A673 (cell line): ENCODE data around the gene SIM2. TPM values are rescaled to one million over a fixed set of nuclear protein-coding genes. Genes with fewer than 3 reads are reported as not detected.
A peak's percentile ranks its signal among the peaks of the same experiment; 100 is the strongest.

ENCODE experiments used
- BruUV-seq: library from RNA; stranded (reverse); fragments of 400-500 nt; replicated peaks from 2 replicates; lab custom pipeline; 2021; lab: Mats Ljungman, UMichigan
- CTCF ChIA-PET: fragments of 300-600 bp; sonication (Branson Sonifier 250); formaldehyde crosslinking; loops from one replicate; lab custom pipeline; 2022; ENCODE audit warnings: antibody characterized with exemption; lab: Charles Lee
- POLR2A ChIA-PET: fragments of 300-600 bp; sonication (Branson Sonifier 250); formaldehyde crosslinking; loops from one replicate; lab custom pipeline; 2022; ENCODE audit warnings: antibody characterized with exemption; ENCODE audit not compliant: low non-redundant PET; lab: Charles Lee
- DNase-seq: peaks from one replicate; pipeline ENCODE4 v3.0.0-alpha.2; 2015; ENCODE audit warnings: low spot score
- H3K27ac ChIP-seq: fragments of 200-600 bp; sonication (generic); 2 replicates; pipeline ENCODE4 v1.5.1; 2016; ENCODE audit warnings: mixed run types, low read depth, mild to moderate bottlenecking, mixed read lengths, antibody characterized with exemption, low read length; ENCODE audit not compliant: poor library complexity, severe bottlenecking
- H3K27me3 ChIP-seq: fragments of 200-600 bp; sonication (generic); replicated peaks from 2 replicates; pipeline ENCODE4 v1.6.1; 2017; ENCODE audit warnings: mixed run types, low read depth, mild to moderate bottlenecking, mixed read lengths, antibody characterized with exemption, low read length; ENCODE audit not compliant: insufficient read depth, poor library complexity
- H3K36me3 ChIP-seq: fragments of 200-600 bp; sonication (generic); 2 replicates; pipeline ENCODE4 v1.6.1; 2016; ENCODE audit warnings: mixed run types, mild to moderate bottlenecking, mixed read lengths, antibody characterized with exemption, low read length; ENCODE audit not compliant: insufficient read depth, poor library complexity, severe bottlenecking
- H3K4me1 ChIP-seq: fragments of 200-600 bp; sonication (generic); 2 replicates; pipeline ENCODE4 v1.6.1; 2017; ENCODE audit warnings: mixed run types, mild to moderate bottlenecking, mixed read lengths, antibody characterized with exemption, low read length; ENCODE audit not compliant: insufficient read depth, poor library complexity, severe bottlenecking
- H3K4me3 ChIP-seq: fragments of 200-600 bp; sonication (generic); 2 replicates; pipeline ENCODE4 v1.5.1; 2016; ENCODE audit warnings: low read depth, mixed run types, mild to moderate bottlenecking, mixed read lengths, low read length; ENCODE audit not compliant: poor library complexity, severe bottlenecking
- H3K9me3 ChIP-seq: fragments of 200-600 bp; sonication (generic); 2 replicates; pipeline ENCODE4 v1.6.1; 2016; ENCODE audit warnings: mixed run types, low read depth, mild to moderate bottlenecking, mixed read lengths, antibody characterized with exemption, low read length; ENCODE audit not compliant: poor library complexity, severe bottlenecking
- CTCF ChIP-seq: fragments of 300-800, 200-600 bp; sonication (generic); conservative IDR thresholded peaks from 2 replicates; pipeline ENCODE4 v1.5.1; 2017; ENCODE audit warnings: low read depth, mild to moderate bottlenecking, antibody characterized with exemption, low read length, moderate library complexity, mixed read lengths
- EZH2 ChIP-seq: fragments of 200-600 bp; sonication (generic); IDR thresholded peaks from 2 replicates; pipeline ENCODE4 v1.6.1; 2017; ENCODE audit warnings: borderline replicate concordance, low read depth, mild to moderate bottlenecking, mixed read lengths, antibody characterized with exemption, low read length; ENCODE audit not compliant: poor library complexity, severe bottlenecking
- intact Hi-C: fragments of 100-400 bp; cut with micrococcal nuclease; formaldehyde crosslinking; loops from one replicate; pipeline ENCODE4 v1.10.0; 2022; ENCODE audit not compliant: unreplicated experiment
- total RNA-seq: library from RNA; stranded (reverse); gene quantifications from 2 replicates; pipeline ENCODE4 v1.2.3, GENCODE V29; 2021

SIM2 gene
- total RNA-seq, 1 experiment from 2014 or later = 42.7 TPM

GRCh38 chr21:36725793-36726386, 27.0 kb downstream of the SIM2 start:
- TF ChIP-seq CTCF (no peak), EZH2 (no peak)
- Histone ChIP-seq H3K27me3 (no peaks in the 10 kb centered on the region), H3K36me3 (peaks cover 35% of the 10 kb centered on the region), H3K4me3 (no peak overlapping the region), H3K4me1 (no peaks in the 10 kb centered on the region), H3K9me3 (no peaks in the 10 kb centered on the region), H3K27ac (no peak overlapping the region)
- POLR2A ChIA-PET = interaction anchor here (0.6 kb wide), 1 partner anchor 22 kb away, joined by 4 read pairs; no protein-coding TSS in a partner anchor
- no peak for DNase-seq
- intact Hi-C loops = no loop called here
- no TSS peak for BruUV-seq
- CTCF ChIA-PET = no interaction called here

GRCh38 chr21:36727866-36728265, 29.0 kb downstream of the SIM2 start:
- H3K4me3 ChIP-seq = no peak overlapping the region
- DNase-seq = no peak
- no peak overlapping the region for H3K27ac ChIP-seq
- no TSS peak for BruUV-seq
- POLR2A ChIA-PET = no interaction called here
- intact Hi-C loops = no loop called here
- H3K27me3 ChIP-seq = no peaks in the 10 kb centered on the region
- no peaks in the 10 kb centered on the region for H3K4me1 ChIP-seq
- H3K9me3 ChIP-seq = no peaks in the 10 kb centered on the region
- CTCF ChIA-PET = interaction anchor here (0.5 to 0.6 kb wide), 2 partner anchors 238 to 888 kb away, joined by 3 to 5 read pairs; no protein-coding TSS in a partner anchor
- TF ChIP-seq EZH2 = no peak
- TF ChIP-seq CTCF = peak; percentile 48
- H3K36me3 ChIP-seq = peaks cover 42% of the 10 kb centered on the region

GRCh38 chr21:36728371-36729111, 29.6 kb downstream of the SIM2 start:
- no TSS peak for BruUV-seq
- Histone ChIP-seq H3K36me3 (peaks cover 44% of the 10 kb centered on the region), H3K4me3 (no peak overlapping the region), H3K4me1 (no peaks in the 10 kb centered on the region), H3K27ac (peak overlapping the region; percentile 19), H3K9me3 (no peaks in the 10 kb centered on the region), H3K27me3 (no peaks in the 10 kb centered on the region)
- ChIA-PET POLR2A (no interaction called here), CTCF (interaction anchor here (0.5 to 0.6 kb wide), 2 partner anchors 237 to 888 kb away, joined by 3 to 5 read pairs; no protein-coding TSS in a partner anchor)
- TF ChIP-seq EZH2 = no peak
- no peak for TF ChIP-seq CTCF
- intact Hi-C loops = no loop called here
- no peak for DNase-seq
